Fibroblast of lung (primary cell): ENCODE data around the gene UQCR11.

Experiments used
- EZH2 ChIP-seq: IDR thresholded peaks from 2 replicates; pipeline ENCODE4 v1.5.1; 2012; ENCODE audit warnings: low read length, control low read depth, mild to moderate bottlenecking; ENCODE audit errors: missing control alignments
- TF ChIP-seq, protein P1 (sequence below), 2 donors: IDR thresholded peaks in 1 of 2; conservative IDR thresholded peaks in 1 of 2; 1 replicate in 1 of 2; 2 replicates in 1 of 2; pipeline ENCODE4 v1.5.1; 2011 to 2012; ENCODE audit warnings: low read length in 2 of 2, control low read depth in 1 of 2, inconsistent platforms in 1 of 2, low read depth in 1 of 2, mild to moderate bottlenecking in 1 of 2

DNA sequence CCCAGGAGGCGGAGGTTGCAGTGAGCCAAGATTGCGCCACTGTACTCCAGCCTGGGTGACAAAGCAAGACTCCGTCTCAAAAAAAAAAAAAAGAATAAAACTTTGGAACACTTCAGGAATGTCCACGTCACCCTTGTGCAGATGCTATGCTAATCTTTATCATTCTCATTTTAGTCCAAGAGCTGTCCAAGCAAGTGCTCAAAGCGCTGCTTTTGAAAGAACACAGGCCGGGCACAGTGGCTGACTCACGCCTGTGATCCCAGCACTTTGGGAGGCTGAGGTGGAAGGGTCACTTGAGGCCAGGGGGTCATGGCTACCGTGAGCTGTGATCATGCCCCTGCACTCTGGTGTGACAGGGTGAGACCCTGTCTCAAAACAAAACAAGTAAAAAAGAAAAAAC, 11.1 kb upstream of the UQCR11 start:
- TF ChIP-seq EZH2, result no peak
- TF ChIP-seq, protein P1, sequence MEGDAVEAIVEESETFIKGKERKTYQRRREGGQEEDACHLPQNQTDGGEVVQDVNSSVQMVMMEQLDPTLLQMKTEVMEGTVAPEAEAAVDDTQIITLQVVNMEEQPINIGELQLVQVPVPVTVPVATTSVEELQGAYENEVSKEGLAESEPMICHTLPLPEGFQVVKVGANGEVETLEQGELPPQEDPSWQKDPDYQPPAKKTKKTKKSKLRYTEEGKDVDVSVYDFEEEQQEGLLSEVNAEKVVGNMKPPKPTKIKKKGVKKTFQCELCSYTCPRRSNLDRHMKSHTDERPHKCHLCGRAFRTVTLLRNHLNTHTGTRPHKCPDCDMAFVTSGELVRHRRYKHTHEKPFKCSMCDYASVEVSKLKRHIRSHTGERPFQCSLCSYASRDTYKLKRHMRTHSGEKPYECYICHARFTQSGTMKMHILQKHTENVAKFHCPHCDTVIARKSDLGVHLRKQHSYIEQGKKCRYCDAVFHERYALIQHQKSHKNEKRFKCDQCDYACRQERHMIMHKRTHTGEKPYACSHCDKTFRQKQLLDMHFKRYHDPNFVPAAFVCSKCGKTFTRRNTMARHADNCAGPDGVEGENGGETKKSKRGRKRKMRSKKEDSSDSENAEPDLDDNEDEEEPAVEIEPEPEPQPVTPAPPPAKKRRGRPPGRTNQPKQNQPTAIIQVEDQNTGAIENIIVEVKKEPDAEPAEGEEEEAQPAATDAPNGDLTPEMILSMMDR (conservative IDR thresholded peaks at IDR 0.05 in 1 of 2, IDR thresholded peaks at IDR 0.05 in 1 of 2; ENCODE audit: low read depth in 1 of 2, low read length in 2 of 2), result no peak
